NB4 (cell line): Measurements from ENCODE around the gene MAP3K5.

Experiments
- CTCF ChIP-seq: IDR thresholded peaks from one replicate; pipeline ENCODE4 v1.5.1; 2012; ENCODE audit warnings: low read depth, low read length
- MAX ChIP-seq: IDR thresholded peaks from 2 replicates; pipeline ENCODE4 v1.6.1; 2011; ENCODE audit warnings: low read depth, low read length
- POLR2A ChIP-seq: IDR thresholded peaks from 2 replicates; pipeline ENCODE4 v1.6.1; 2011; ENCODE audit warnings: mild to moderate bottlenecking; ENCODE audit not compliant: insufficient read length; ENCODE audit errors: extremely low read depth

GRCh38 chr6:136654086-136654485, 138.2 kb downstream of the MAP3K5 start:
- TF ChIP-seq CTCF: no peak
- TF ChIP-seq POLR2A: no peak
- no peak for TF ChIP-seq MAX
